ENCODE data around the gene DCP1A.

GRCh38 chr3:53361852-53362251 lies 14.5 kb upstream of the DCP1A start:
- TF ChIP-seq CTCF (IDR thresholded peaks at IDR 0.05; ENCODE audit: insufficient read depth, low read depth, low read length), result no peak
- TF ChIP-seq EZH2 (IDR thresholded peaks at IDR 0.05; ENCODE audit: insufficient read depth, low read length), result no peak
